HUES6 (cell line): ENCODE data around the gene ALG12.

Experiments
- H3K27ac ChIP-seq: 2 replicates; pipeline ENCODE4 v1.7.0; 2013; ENCODE audit warnings: low read depth, mild to moderate bottlenecking, low read length, inconsistent platforms
- H3K27me3 ChIP-seq: 2 replicates; pipeline ENCODE4 v1.6.1; 2013; ENCODE audit warnings: low read length; ENCODE audit not compliant: control insufficient read depth, insufficient read depth
- H3K36me3 ChIP-seq: 2 replicates; pipeline ENCODE4 v1.6.1; 2013; ENCODE audit warnings: low read length; ENCODE audit not compliant: control insufficient read depth, insufficient read depth
- H3K4me1 ChIP-seq: 2 replicates; pipeline ENCODE4 v1.6.1; 2013; ENCODE audit warnings: low read length; ENCODE audit not compliant: control insufficient read depth, insufficient read depth
- H3K4me3 ChIP-seq: 2 replicates; pipeline ENCODE4 v1.5.1; 2013; ENCODE audit warnings: low read depth, low read length
- H3K9ac ChIP-seq: one replicate; pipeline ENCODE4 v1.6.1; 2013; ENCODE audit warnings: mild to moderate bottlenecking, low read length
- H3K9me3 ChIP-seq: 2 replicates; pipeline ENCODE4 v1.6.1; 2013; ENCODE audit warnings: low read depth, low read length; ENCODE audit not compliant: control insufficient read depth, insufficient read depth

The ALG12 gene

GRCh38 chr22:49889071-49889470 lies 29.2 kb downstream of the ALG12 start:
- no peak overlapping the region for H3K4me3 ChIP-seq
- peaks cover 71% of the 10 kb centered on the region for H3K36me3 ChIP-seq
- H3K9me3 ChIP-seq, result peaks cover 23% of the 10 kb centered on the region
- H3K4me1 ChIP-seq, result no peaks in the 10 kb centered on the region
- no peaks in the 10 kb centered on the region for H3K27me3 ChIP-seq
- no peak overlapping the region for H3K27ac ChIP-seq
- no peak overlapping the region for H3K9ac ChIP-seq

DNA sequence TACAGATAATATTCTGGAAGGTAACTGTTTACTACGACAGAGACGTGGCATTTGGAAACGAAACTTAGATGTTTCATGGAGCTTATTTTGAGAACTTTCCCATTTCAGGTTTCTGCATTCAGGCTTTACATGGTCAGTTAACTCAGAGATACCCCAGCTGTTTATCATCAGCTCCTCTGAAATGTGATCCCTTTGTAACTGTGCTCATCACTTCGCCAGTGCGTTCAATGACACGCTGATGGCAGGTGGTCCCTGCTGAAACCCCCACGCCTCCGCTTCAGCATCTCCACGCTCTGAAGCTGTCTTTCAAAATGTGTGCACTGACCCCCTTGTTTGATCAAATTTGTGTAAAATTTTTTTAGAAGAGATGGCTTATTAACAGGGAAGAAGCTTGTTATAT lies 30.5 kb downstream of the ALG12 start:
- H3K9me3 ChIP-seq, result peaks cover 23% of the 10 kb centered on the region
- no peak overlapping the region for H3K4me3 ChIP-seq
- no peak overlapping the region for H3K9ac ChIP-seq
- H3K27me3 ChIP-seq, result no peaks in the 10 kb centered on the region
- no peaks in the 10 kb centered on the region for H3K4me1 ChIP-seq
- H3K27ac ChIP-seq, result no peak overlapping the region
- peaks cover 83% of the 10 kb centered on the region for H3K36me3 ChIP-seq

GRCh38 chr22:49887064-49887451 lies 31.2 kb downstream of the ALG12 start:
- Histone ChIP-seq H3K9me3 (peaks cover 26% of the 10 kb centered on the region), H3K9ac (no peak overlapping the region), H3K27me3 (no peaks in the 10 kb centered on the region), H3K27ac (no peak overlapping the region), H3K4me3 (no peak overlapping the region), H3K36me3 (peaks cover 81% of the 10 kb centered on the region), H3K4me1 (no peaks in the 10 kb centered on the region)

- Histone ChIP-seq H3K9me3 (peaks cover 25% of the 10 kb centered on the region), H3K9ac (no peak overlapping the region), H3K27ac (no peak overlapping the region), H3K4me3 (no peak overlapping the region), H3K4me1 (no peaks in the 10 kb centered on the region), H3K27me3 (no peaks in the 10 kb centered on the region), H3K36me3 (peaks cover 79% of the 10 kb centered on the region)
These were observed 31.7 kb downstream of the ALG12 start for GRCh38 chr22:49886346-49887063.

DNA sequence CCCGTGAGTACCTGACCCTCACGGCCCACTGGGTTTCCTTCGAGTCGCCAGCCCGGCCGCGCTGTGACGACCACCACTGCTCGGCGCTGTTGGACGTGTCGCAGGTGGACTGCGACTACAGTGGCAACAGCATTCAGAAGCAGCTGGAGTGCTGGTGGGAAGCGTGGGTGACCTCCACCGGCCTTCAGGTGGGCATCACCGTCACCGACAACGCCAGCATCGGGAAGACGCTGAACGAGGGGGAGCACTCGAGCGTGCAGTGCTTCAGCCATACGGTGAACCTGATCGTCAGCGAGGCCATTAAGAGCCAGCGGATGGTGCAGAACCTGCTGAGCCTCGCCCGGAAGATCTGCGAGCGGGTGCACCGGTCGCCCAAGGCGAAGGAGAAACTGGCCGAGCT lies 32.4 kb downstream of the ALG12 start:
- H3K9ac ChIP-seq, result no peak overlapping the region
- H3K4me3 ChIP-seq, result no peak overlapping the region
- peaks cover 72% of the 10 kb centered on the region for H3K36me3 ChIP-seq
- no peak overlapping the region for H3K27ac ChIP-seq
- no peaks in the 10 kb centered on the region for H3K27me3 ChIP-seq
- H3K4me1 ChIP-seq, result no peaks in the 10 kb centered on the region
- peaks cover 20% of the 10 kb centered on the region for H3K9me3 ChIP-seq

DNA sequence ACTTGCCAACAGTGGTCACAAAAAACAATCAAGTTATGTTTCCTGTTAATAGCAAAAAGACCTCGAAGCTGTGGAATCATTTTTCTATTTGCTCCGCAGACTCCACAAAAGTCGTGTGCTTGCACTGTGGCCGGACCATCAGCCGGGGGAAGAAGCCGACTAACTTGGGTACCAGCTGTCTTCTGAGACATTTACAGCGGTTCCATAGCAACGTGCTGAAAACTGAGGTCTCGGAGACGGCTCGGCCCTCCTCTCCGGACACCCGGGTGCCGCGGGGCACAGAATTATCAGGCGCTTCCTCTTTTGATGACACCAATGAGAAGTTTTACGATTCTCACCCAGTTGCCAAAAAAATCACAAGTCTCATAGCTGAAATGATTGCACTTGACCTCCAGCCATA lies 33.0 kb downstream of the ALG12 start:
- peaks cover 72% of the 10 kb centered on the region for H3K36me3 ChIP-seq

GRCh38 chr22:49884503-49885260 lies 33.6 kb downstream of the ALG12 start:
- Histone ChIP-seq H3K4me3 (no peak overlapping the region), H3K9ac (no peak overlapping the region), H3K36me3 (peaks cover 71% of the 10 kb centered on the region), H3K4me1 (no peaks in the 10 kb centered on the region), H3K9me3 (peaks cover 18% of the 10 kb centered on the region), H3K27ac (no peak overlapping the region), H3K27me3 (no peaks in the 10 kb centered on the region)

More for the DNA sequence above, 33.0 kb downstream of the ALG12 start:
- H3K4me3 ChIP-seq, result no peak overlapping the region
- H3K27me3 ChIP-seq, result no peaks in the 10 kb centered on the region
- no peak overlapping the region for H3K9ac ChIP-seq
- H3K27ac ChIP-seq, result no peak overlapping the region
- peaks cover 19% of the 10 kb centered on the region for H3K9me3 ChIP-seq
- H3K4me1 ChIP-seq, result no peaks in the 10 kb centered on the region

DNA sequence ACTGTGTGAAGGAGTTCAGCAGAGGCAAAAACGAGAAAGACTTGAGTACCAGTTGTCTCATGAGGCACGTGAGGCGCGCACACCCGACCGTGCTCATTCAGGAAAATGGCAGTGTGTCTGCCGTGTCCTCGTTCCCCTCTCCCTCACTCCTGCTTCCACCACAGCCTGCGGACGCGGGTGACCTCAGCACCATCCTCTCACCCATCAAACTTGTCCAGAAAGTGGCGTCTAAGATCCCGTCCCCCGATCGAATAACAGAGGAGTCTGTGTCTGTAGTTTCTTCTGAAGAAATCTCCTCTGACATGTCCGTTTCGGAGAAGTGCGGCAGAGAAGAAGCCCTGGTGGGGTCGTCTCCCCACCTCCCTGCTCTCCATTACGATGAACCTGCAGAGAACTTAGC lies 34.2 kb downstream of the ALG12 start:
- peaks cover 65% of the 10 kb centered on the region for H3K36me3 ChIP-seq
- H3K4me1 ChIP-seq, result no peaks in the 10 kb centered on the region
- peaks cover 15% of the 10 kb centered on the region; the same call in 1 of the 2 replicates for H3K9me3 ChIP-seq
- no peak overlapping the region for H3K27ac ChIP-seq
- H3K9ac ChIP-seq, result no peak overlapping the region
- H3K4me3 ChIP-seq, result no peak overlapping the region
- no peaks in the 10 kb centered on the region for H3K27me3 ChIP-seq

GRCh38 chr22:49883294-49883640 lies 35.0 kb downstream of the ALG12 start:
- Histone ChIP-seq H3K27ac (no peak overlapping the region), H3K9me3 (peaks cover 15% of the 10 kb centered on the region; the same call in 1 of the 2 replicates), H3K4me3 (no peak overlapping the region), H3K9ac (no peak overlapping the region), H3K4me1 (no peaks in the 10 kb centered on the region), H3K27me3 (no peaks in the 10 kb centered on the region), H3K36me3 (peaks cover 60% of the 10 kb centered on the region)

DNA sequence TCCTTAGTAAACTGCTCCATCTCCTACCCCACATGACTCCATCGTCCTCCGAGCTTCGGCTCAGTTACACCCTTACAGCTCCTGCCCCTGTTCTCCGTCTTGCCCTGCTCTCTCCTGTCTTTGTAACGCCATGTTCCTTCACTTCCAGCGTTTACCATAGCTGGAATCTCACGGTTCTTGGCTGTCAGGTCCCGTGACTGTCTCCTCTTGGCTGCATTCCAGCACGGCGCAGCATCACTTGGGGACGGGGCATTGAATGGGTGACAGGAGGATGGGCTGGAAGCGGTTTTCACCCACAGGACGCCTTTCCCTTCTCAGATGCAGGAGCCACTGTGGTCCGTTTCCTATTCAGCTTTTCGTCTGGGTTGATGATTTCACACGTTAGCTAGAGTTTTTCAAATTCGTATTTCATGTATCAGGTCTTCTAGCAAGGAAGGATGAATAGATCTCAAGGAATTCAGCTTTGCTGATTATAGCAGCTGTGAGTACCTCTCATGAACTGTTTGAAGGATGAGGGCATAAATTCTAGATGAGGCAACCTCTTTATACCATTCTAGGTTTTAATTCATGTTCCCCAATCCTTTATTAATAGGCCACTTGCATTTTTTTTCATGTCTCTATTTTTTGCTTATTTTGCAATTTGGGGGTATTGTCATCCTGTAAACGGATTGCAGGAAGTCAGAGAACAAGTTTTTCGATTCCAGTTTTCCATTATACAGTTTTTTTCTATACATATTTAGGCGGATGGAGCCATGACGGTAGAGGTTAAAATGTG lies 35.5 kb downstream of the ALG12 start:
- peaks cover 58% of the 10 kb centered on the region for H3K36me3 ChIP-seq

DNA sequence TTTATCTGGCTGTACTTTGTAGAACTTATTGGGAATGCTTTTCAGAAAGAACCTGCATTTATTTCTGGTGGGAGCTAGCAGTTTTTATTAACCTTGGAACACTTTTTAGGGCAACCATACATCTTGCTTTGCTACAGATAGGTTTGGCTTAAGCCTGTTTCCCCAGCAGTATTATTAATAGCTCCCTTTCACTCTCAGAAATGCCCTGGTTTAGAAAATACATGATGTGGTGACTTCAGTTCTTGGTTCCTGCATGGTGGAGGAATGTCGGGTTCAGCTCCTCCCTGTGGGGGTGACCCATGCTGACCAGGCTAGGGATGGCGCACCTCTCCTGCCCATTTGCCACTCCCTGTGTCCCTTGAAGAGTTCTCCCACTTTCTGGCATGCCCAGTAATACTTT lies 36.4 kb downstream of the ALG12 start:
- peaks cover 22% of the 10 kb centered on the region; the same call in 1 of the 2 replicates for H3K9me3 ChIP-seq
- H3K4me3 ChIP-seq, result no peak overlapping the region
- no peak overlapping the region for H3K27ac ChIP-seq
- no peaks in the 10 kb centered on the region for H3K27me3 ChIP-seq
- no peak overlapping the region for H3K9ac ChIP-seq
- H3K36me3 ChIP-seq, result peaks cover 54% of the 10 kb centered on the region
- no peaks in the 10 kb centered on the region for H3K4me1 ChIP-seq

More for the DNA sequence above, 35.5 kb downstream of the ALG12 start:
- no peak overlapping the region for H3K9ac ChIP-seq
- H3K4me3 ChIP-seq, result no peak overlapping the region
- H3K27me3 ChIP-seq, result no peaks in the 10 kb centered on the region
- H3K4me1 ChIP-seq, result no peaks in the 10 kb centered on the region
- H3K9me3 ChIP-seq, result peaks cover 18% of the 10 kb centered on the region; the same call in 1 of the 2 replicates
- no peak overlapping the region for H3K27ac ChIP-seq
